A549 treated with DMSO at 1 μM for 4 hours (cell line): ENCODE results near the gene SCGB3A1. TPM values are rescaled to one million over a fixed set of nuclear protein-coding genes. Genes with fewer than 3 reads are reported as not detected.

Experiments
- total RNA-seq: library from RNA; stranded (reverse); fragments of 200-300 nt; extraction: Qiagen RNA extraction; gene quantifications from 5 replicates; pipeline ENCODE4 v1.2.3, GENCODE V29; 2022; ENCODE audit warnings: low read depth

SCGB3A1 gene
- total RNA-seq: not detected in 5 replicates

GRCh38 chr5:180591311-180591887 lies at the start of gene SCGB3A1:
Gene SCGB3A1 (minus strand): TSS chr5:180591499. CDS start chr5:180591462, 37 bp downstream.

Other genes starting within 250 kb of the SCGB3A1 start
- 34.6 to 54.2 TPM (median 51.6 TPM) in 5 replicates for gene GFPT2, start 238.2 kb downstream of the SCGB3A1 start, total RNA-seq
- 18.3 to 27.3 TPM (median 25.1 TPM) in 5 replicates for gene CNOT6, start 97.1 kb downstream of the SCGB3A1 start, total RNA-seq
- 2.2 to 4.4 TPM (median 3.3 TPM) in 5 replicates for gene FLT4, start 58.1 kb upstream of the SCGB3A1 start, total RNA-seq
- not detected in 5 replicates for gene OR2Y1, start 148.6 kb upstream of the SCGB3A1 start, total RNA-seq
- gene MGAT1, start 211.3 kb upstream of the SCGB3A1 start, total RNA-seq: 73.8 to 91.2 TPM (median 84.3 TPM) in 5 replicates